ENCODE data around the gene D2HGDH.

DNA sequence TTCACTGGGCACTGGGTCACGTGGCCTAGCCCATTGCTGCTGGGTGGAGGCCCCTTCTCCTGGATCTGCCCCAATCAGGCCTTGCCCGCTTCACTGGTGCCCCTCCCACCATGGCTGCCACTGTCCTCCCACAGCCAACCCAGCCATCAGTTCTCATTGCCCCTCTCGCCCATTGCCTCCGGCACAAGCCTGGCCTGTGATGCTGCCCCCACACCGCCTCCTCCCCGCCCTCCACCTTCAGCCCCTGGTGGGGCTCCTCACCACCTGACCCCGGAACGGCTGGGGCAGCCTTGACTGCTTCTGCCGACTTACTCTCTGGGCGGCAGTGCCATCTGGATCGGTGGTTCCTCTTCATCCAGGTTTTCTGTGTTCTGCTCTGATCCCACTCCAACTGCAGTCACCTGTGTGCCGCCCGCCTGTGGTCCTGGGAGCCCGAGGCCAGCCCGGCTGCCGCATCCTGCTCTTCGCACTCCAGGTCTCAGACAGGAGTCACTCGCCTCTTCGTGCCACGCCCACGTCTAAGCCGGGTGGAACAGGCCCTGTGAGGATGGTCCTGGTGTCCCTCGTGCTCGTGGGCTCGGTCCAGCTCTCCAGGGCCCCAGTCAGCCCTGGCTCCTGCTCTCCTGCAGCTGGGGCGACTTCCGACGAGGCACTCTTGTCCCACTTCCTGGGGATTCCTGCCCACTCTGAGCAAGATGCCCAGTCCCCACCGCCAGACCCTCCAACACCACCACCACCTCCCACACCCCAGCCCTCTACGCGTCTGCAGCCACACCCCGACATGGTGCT, 14.2 kb downstream of the D2HGDH start:
- TF ChIP-seq, protein P1, sequence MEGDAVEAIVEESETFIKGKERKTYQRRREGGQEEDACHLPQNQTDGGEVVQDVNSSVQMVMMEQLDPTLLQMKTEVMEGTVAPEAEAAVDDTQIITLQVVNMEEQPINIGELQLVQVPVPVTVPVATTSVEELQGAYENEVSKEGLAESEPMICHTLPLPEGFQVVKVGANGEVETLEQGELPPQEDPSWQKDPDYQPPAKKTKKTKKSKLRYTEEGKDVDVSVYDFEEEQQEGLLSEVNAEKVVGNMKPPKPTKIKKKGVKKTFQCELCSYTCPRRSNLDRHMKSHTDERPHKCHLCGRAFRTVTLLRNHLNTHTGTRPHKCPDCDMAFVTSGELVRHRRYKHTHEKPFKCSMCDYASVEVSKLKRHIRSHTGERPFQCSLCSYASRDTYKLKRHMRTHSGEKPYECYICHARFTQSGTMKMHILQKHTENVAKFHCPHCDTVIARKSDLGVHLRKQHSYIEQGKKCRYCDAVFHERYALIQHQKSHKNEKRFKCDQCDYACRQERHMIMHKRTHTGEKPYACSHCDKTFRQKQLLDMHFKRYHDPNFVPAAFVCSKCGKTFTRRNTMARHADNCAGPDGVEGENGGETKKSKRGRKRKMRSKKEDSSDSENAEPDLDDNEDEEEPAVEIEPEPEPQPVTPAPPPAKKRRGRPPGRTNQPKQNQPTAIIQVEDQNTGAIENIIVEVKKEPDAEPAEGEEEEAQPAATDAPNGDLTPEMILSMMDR (IDR thresholded peaks at IDR 0.05 in 4 of 5, conservative IDR thresholded peaks at IDR 0.05 in 1 of 5) = no peak
- no peak for TF ChIP-seq POLR2A (IDR thresholded peaks at IDR 0.05)
